ENCODE measurements around the gene KCNG2.

Gene KCNG2

GRCh38 chr18:79944126-79944731 is 146.5 kb downstream of the KCNG2 start:
- H3K4me1 ChIP-seq (ENCODE audit: control insufficient read depth in 1 of 2, insufficient read depth in 2 of 2, low read length in 2 of 2): no peaks in the 10 kb centered on the region
- H3K4me3 ChIP-seq (ENCODE audit: low read depth, low read length): no peak overlapping the region
- no peak overlapping the region for H3K23ac ChIP-seq (ENCODE audit: low read length)
- no peak overlapping the region for H3K4ac ChIP-seq (ENCODE audit: low read depth, low read length)
- no peak overlapping the region for H4K12ac ChIP-seq (ENCODE audit: low read depth, low read length)
- no peaks in the 10 kb centered on the region for H3K79me2 ChIP-seq (ENCODE audit: control insufficient read depth, insufficient read depth, low read length, poor library complexity)
- H3K9ac ChIP-seq (ENCODE audit: low read length): no peak overlapping the region
- no peak overlapping the region for H4K8ac ChIP-seq (ENCODE audit: low read depth, low read length)
- no CpG with 5 or more reads among the region's 11 CpGs for WGBS (ENCODE audit: extremely low coverage, insufficient coverage, insufficient read length)
- H3K14ac ChIP-seq (ENCODE audit: low read length): no peak overlapping the region
- H4K91ac ChIP-seq (ENCODE audit: low read depth, low read length): no peak overlapping the region
- no peak overlapping the region for H3K18ac ChIP-seq (ENCODE audit: low read length)
- no peak overlapping the region for H2BK120ac ChIP-seq (ENCODE audit: insufficient read depth, low read length, poor library complexity)
- no peak overlapping the region for H2BK12ac ChIP-seq (ENCODE audit: low read length)
- H3K36me3 ChIP-seq (ENCODE audit: control insufficient read depth in 1 of 2, insufficient read depth in 2 of 2, low read length in 2 of 2): peaks cover 23% of the 10 kb centered on the region in 2 experiments
- no peak overlapping the region for H3K27ac ChIP-seq (ENCODE audit: low read depth, low read length)
- no peaks in the 10 kb centered on the region for H3K27me3 ChIP-seq (ENCODE audit: insufficient read depth, low read length)
- peak in 1 of 2 donors; percentile 71 for DNase-seq
- no peak overlapping the region for H2AK5ac ChIP-seq (ENCODE audit: low read length)
- no peak overlapping the region for H2BK5ac ChIP-seq (ENCODE audit: low read depth, low read length, poor library complexity)
- H3K4me2 ChIP-seq (ENCODE audit: low read length): no peak overlapping the region
- no peaks in the 10 kb centered on the region for H3K79me1 ChIP-seq (ENCODE audit: low read length)
- no peak overlapping the region for H2AFZ ChIP-seq (ENCODE audit: insufficient read depth, low read length, poor library complexity)
- H3K9me3 ChIP-seq (ENCODE audit: insufficient read depth, low read depth, low read length): peaks cover 1% of the 10 kb centered on the region

- Histone ChIP-seq H4K8ac (ENCODE audit: low read depth, low read length) (no peak overlapping the region), H3K9ac (ENCODE audit: low read length) (no peak overlapping the region), H4K12ac (ENCODE audit: low read depth, low read length) (no peak overlapping the region), H2BK12ac (ENCODE audit: low read length) (no peak overlapping the region), H2BK120ac (ENCODE audit: insufficient read depth, low read length, poor library complexity) (no peak overlapping the region), H3K36me3 (ENCODE audit: control insufficient read depth in 1 of 2, insufficient read depth in 2 of 2, low read length in 2 of 2) (peaks cover 23% of the 10 kb centered on the region in 2 experiments), H4K91ac (ENCODE audit: low read depth, low read length) (no peak overlapping the region), H3K18ac (ENCODE audit: low read length) (no peak overlapping the region), H3K79me2 (ENCODE audit: control insufficient read depth, insufficient read depth, low read length, poor library complexity) (no peaks in the 10 kb centered on the region), H2AK5ac (ENCODE audit: low read length) (no peak overlapping the region), H3K4me2 (ENCODE audit: low read length) (no peak overlapping the region), H2AFZ (ENCODE audit: insufficient read depth, low read length, poor library complexity) (no peak overlapping the region), H3K27me3 (ENCODE audit: insufficient read depth, low read length) (no peaks in the 10 kb centered on the region), H3K9me3 (ENCODE audit: insufficient read depth, low read depth, low read length) (peaks cover 1% of the 10 kb centered on the region), H3K27ac (ENCODE audit: low read depth, low read length) (no peak overlapping the region), H3K23ac (ENCODE audit: low read length) (no peak overlapping the region), H3K4me3 (ENCODE audit: low read depth, low read length) (no peak overlapping the region), H3K4ac (ENCODE audit: low read depth, low read length) (no peak overlapping the region), H3K4me1 (ENCODE audit: control insufficient read depth in 1 of 2, insufficient read depth in 2 of 2, low read length in 2 of 2) (no peaks in the 10 kb centered on the region), H3K79me1 (ENCODE audit: low read length) (no peaks in the 10 kb centered on the region), H3K14ac (ENCODE audit: low read length) (no peak overlapping the region), H2BK5ac (ENCODE audit: low read depth, low read length, poor library complexity) (no peak overlapping the region)
- WGBS (ENCODE audit: extremely low coverage, insufficient coverage, insufficient read length): no CpG with 5 or more reads among the region's 3 CpGs
- no peak for DNase-seq
Measured at GRCh38 chr18:79944746-79945117, 147.0 kb downstream of the KCNG2 start.

- H2AK5ac ChIP-seq (ENCODE audit: low read length): no peak overlapping the region
- no peak overlapping the region for H4K12ac ChIP-seq (ENCODE audit: low read depth, low read length)
- no peak overlapping the region for H3K18ac ChIP-seq (ENCODE audit: low read length)
- no peak overlapping the region for H2BK120ac ChIP-seq (ENCODE audit: insufficient read depth, low read length, poor library complexity)
- no peak overlapping the region for H3K9ac ChIP-seq (ENCODE audit: low read length)
- H3K9me3 ChIP-seq (ENCODE audit: insufficient read depth, low read depth, low read length): peaks cover 1% of the 10 kb centered on the region
- no CpG with 5 or more reads among the region's 17 CpGs for WGBS (ENCODE audit: extremely low coverage, insufficient coverage, insufficient read length)
- H3K14ac ChIP-seq (ENCODE audit: low read length): no peak overlapping the region
- DNase-seq: no peak
- H2BK5ac ChIP-seq (ENCODE audit: low read depth, low read length, poor library complexity): no peak overlapping the region
- H3K4me2 ChIP-seq (ENCODE audit: low read length): no peak overlapping the region
- no peak overlapping the region for H3K23ac ChIP-seq (ENCODE audit: low read length)
- H3K27me3 ChIP-seq (ENCODE audit: insufficient read depth, low read length): no peaks in the 10 kb centered on the region
- H4K8ac ChIP-seq (ENCODE audit: low read depth, low read length): no peak overlapping the region
- no peak overlapping the region for H4K91ac ChIP-seq (ENCODE audit: low read depth, low read length)
- no peak overlapping the region for H3K4ac ChIP-seq (ENCODE audit: low read depth, low read length)
- peaks cover 23% of the 10 kb centered on the region in 2 experiments for H3K36me3 ChIP-seq (ENCODE audit: control insufficient read depth in 1 of 2, insufficient read depth in 2 of 2, low read length in 2 of 2)
- H2BK12ac ChIP-seq (ENCODE audit: low read length): no peak overlapping the region
- no peak overlapping the region for H3K27ac ChIP-seq (ENCODE audit: low read depth, low read length)
- H3K79me1 ChIP-seq (ENCODE audit: low read length): no peaks in the 10 kb centered on the region
- no peak overlapping the region for H2AFZ ChIP-seq (ENCODE audit: insufficient read depth, low read length, poor library complexity)
- H3K4me3 ChIP-seq (ENCODE audit: low read depth, low read length): no peak overlapping the region
- peaks cover 3 to 4% of the 10 kb centered on the region in 2 experiments for H3K4me1 ChIP-seq (ENCODE audit: control insufficient read depth in 1 of 2, insufficient read depth in 2 of 2, low read length in 2 of 2)
- H3K79me2 ChIP-seq (ENCODE audit: control insufficient read depth, insufficient read depth, low read length, poor library complexity): no peaks in the 10 kb centered on the region
Measured at GRCh38 chr18:79945118-79946042, 147.6 kb downstream of the KCNG2 start.

GRCh38 chr18:79947054-79947755 is 149.5 kb downstream of the KCNG2 start:
- Histone ChIP-seq H3K4me1 (ENCODE audit: control insufficient read depth in 1 of 2, insufficient read depth in 2 of 2, low read length in 2 of 2) (peaks cover 9 to 11% of the 10 kb centered on the region in 2 experiments), H3K36me3 (ENCODE audit: control insufficient read depth in 1 of 2, insufficient read depth in 2 of 2, low read length in 2 of 2) (peaks cover 12 to 16% of the 10 kb centered on the region in 2 experiments), H3K14ac (ENCODE audit: low read length) (no peak overlapping the region), H3K27me3 (ENCODE audit: insufficient read depth, low read length) (peaks cover 5% of the 10 kb centered on the region), H3K79me2 (ENCODE audit: control insufficient read depth, insufficient read depth, low read length, poor library complexity) (peaks cover 7% of the 10 kb centered on the region), H4K12ac (ENCODE audit: low read depth, low read length) (no peak overlapping the region), H2AFZ (ENCODE audit: insufficient read depth, low read length, poor library complexity) (no peak overlapping the region), H3K79me1 (ENCODE audit: low read length) (peaks cover 5% of the 10 kb centered on the region), H2AK5ac (ENCODE audit: low read length) (no peak overlapping the region), H3K9ac (ENCODE audit: low read length) (no peak overlapping the region), H3K18ac (ENCODE audit: low read length) (no peak overlapping the region), H2BK120ac (ENCODE audit: insufficient read depth, low read length, poor library complexity) (no peak overlapping the region), H3K9me3 (ENCODE audit: insufficient read depth, low read depth, low read length) (peaks cover 2% of the 10 kb centered on the region), H3K4me3 (ENCODE audit: low read depth, low read length) (no peak overlapping the region), H3K27ac (ENCODE audit: low read depth, low read length) (no peak overlapping the region), H4K91ac (ENCODE audit: low read depth, low read length) (no peak overlapping the region), H4K8ac (ENCODE audit: low read depth, low read length) (no peak overlapping the region), H2BK5ac (ENCODE audit: low read depth, low read length, poor library complexity) (no peak overlapping the region), H3K4me2 (ENCODE audit: low read length) (no peak overlapping the region), H2BK12ac (ENCODE audit: low read length) (no peak overlapping the region), H3K4ac (ENCODE audit: low read depth, low read length) (no peak overlapping the region), H3K23ac (ENCODE audit: low read length) (no peak overlapping the region)
- WGBS (ENCODE audit: extremely low coverage, insufficient coverage, insufficient read length): no CpG with 5 or more reads among the region's 14 CpGs
- DNase-seq: peak; percentile 83 to 90

All from trophoblast cell (in vitro differentiated cells and primary cell).